RWPE1 (cell line): ENCODE measurements around the gene SLC25A36.
"Not testable (repeated sequence)": the region's sequence is repeated elsewhere in the genome, so short reads cannot be mapped to it uniquely, and the experiment has no call there.

Source experiments
- CTCF ChIA-PET: fragments of 350-600 bp; sonication (Branson Sonifier 250); formaldehyde crosslinking; extraction: SDS; loops from one replicate; lab custom pipeline; 2021; lab: Yijun Ruan, JAX
- POLR2A ChIA-PET: fragments of 400-600 bp; formaldehyde crosslinking; extraction: SDS; loops from one replicate; lab custom pipeline; 2020; ENCODE audit warnings: antibody characterized with exemption; ENCODE audit not compliant: low non-redundant PET; lab: Yijun Ruan, JAX
- DNase-seq: peaks from one replicate; pipeline ENCODE4 v3.0.0; 2012; ENCODE audit warnings: low spot score
- H3K27ac ChIP-seq: fragments of 450-650 bp; 2 replicates; pipeline ENCODE4 v1.5.1; 2017
- TF ChIP-seq, protein P1 (sequence below): fragments of 450-650 bp; conservative IDR thresholded peaks from 2 replicates; pipeline ENCODE4 v1.5.1; 2017; ENCODE audit warnings: low read depth, mild to moderate bottlenecking

SLC25A36 gene

DNA sequence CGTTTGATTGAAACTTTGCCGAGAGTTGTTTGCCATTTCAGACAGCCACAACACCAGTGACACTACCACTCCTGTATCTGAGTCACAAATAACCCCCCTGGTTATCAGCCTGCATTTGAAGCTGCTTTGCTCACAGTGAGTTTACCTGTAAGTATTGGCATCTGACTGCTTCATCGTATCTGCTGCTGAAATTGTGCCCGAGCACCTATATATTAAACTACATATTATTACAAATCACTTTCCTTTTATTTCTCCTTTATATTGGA lies 70.3 kb downstream of the SLC25A36 start:
- DNase-seq = no peak
- TF ChIP-seq, protein P1, sequence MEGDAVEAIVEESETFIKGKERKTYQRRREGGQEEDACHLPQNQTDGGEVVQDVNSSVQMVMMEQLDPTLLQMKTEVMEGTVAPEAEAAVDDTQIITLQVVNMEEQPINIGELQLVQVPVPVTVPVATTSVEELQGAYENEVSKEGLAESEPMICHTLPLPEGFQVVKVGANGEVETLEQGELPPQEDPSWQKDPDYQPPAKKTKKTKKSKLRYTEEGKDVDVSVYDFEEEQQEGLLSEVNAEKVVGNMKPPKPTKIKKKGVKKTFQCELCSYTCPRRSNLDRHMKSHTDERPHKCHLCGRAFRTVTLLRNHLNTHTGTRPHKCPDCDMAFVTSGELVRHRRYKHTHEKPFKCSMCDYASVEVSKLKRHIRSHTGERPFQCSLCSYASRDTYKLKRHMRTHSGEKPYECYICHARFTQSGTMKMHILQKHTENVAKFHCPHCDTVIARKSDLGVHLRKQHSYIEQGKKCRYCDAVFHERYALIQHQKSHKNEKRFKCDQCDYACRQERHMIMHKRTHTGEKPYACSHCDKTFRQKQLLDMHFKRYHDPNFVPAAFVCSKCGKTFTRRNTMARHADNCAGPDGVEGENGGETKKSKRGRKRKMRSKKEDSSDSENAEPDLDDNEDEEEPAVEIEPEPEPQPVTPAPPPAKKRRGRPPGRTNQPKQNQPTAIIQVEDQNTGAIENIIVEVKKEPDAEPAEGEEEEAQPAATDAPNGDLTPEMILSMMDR = no peak
- H3K27ac ChIP-seq = no peak overlapping the region
- CTCF ChIA-PET = interaction anchor here (0.6 to 1.3 kb wide), 3 partner anchors 33 to 987 kb away, joined by 3 read pairs; no protein-coding TSS in a partner anchor
- POLR2A ChIA-PET = no interaction called here

DNA sequence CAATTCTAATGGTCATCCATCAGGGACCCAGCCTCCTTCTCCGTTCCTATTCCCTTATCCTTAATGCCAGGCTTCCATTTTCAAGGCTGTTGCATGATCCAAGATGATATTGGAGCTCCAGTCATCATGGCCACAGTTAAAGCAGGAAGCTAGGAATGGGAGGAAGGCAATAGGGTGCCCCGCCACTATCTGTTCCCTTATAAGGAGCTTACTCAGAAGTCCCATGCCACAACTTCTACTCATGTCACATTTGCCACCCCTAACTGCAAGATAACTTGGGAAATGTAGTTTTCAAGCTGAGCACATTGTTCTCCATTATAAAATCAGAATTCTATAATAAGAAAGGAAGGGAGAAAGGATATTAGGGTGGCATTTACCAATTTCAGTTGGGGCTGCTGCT lies 70.9 kb downstream of the SLC25A36 start:
- CTCF ChIA-PET = interaction anchor here (1.3 kb wide), 1 partner anchor 90 kb away, joined by 3 read pairs; no protein-coding TSS in a partner anchor
- no peak for DNase-seq
- H3K27ac ChIP-seq = no peak overlapping the region
- TF ChIP-seq, protein P1 = no peak
- POLR2A ChIA-PET = no interaction called here

GRCh38 chr3:141015481-141015880 lies 73.8 kb downstream of the SLC25A36 start:
- H3K27ac ChIP-seq = no peak overlapping the region
- ChIA-PET CTCF (no interaction called here), POLR2A (no interaction called here)
- DNase-seq = peak; percentile 33
- TF ChIP-seq, protein P1 = no peak

DNA sequence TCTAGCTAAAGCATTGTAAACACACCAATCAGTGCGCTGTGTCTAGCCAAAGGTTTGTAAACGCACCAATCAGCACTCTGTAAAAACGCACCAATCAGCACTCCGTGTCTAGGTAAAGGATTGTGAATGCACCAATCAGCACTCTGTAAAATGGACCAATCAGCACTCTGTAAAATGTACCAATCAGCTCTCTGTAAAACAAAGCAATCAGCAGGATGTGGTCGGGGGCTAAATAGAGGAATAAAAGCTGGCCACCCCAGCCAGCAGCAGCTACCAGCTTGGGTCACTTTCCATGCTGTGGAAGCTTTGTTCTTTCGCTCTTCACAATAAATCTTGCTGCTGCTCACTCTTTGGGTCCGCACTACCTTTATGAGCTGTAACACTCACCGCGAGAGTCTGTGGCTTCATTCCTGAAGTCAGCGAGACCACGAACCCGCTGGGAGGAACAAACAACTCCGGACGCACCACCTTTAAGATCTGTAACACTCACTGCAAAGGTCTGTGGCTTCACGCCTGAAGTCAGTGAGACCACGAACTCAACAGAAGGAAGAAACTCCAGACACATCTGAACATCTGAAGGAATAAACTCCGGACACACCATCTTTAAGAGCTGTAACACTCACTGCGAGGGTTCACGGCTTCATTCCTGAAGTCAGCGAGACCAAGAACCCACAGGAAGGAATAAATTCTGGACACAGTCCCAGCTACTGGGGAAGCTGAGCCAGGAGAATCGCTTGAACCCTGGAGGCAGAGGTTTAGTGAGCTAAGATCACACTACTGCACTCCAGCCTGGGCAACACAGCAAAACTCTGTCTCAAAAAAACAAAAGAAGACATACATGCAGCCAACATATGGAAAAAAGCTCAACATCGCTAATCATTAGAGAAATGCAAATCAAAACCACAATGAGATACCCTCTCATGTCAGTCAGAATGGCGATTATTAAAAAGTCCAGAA lies 76.0 kb downstream of the SLC25A36 start:
- DNase-seq, H3K27ac ChIP-seq, POLR2A ChIA-PET: not testable (repeated sequence)
- CTCF ChIA-PET = interaction anchor here (0.7 kb wide), 1 partner anchor 93 kb away, joined by 3 read pairs; no protein-coding TSS in a partner anchor

- DNase-seq = no peak
- TF ChIP-seq, protein P1 = no peak
- CTCF ChIA-PET = no interaction called here
- H3K27ac ChIP-seq = no peak overlapping the region
- POLR2A ChIA-PET = no interaction called here
Measured at GRCh38 chr3:141019244-141019643, 77.6 kb downstream of the SLC25A36 start.

DNA sequence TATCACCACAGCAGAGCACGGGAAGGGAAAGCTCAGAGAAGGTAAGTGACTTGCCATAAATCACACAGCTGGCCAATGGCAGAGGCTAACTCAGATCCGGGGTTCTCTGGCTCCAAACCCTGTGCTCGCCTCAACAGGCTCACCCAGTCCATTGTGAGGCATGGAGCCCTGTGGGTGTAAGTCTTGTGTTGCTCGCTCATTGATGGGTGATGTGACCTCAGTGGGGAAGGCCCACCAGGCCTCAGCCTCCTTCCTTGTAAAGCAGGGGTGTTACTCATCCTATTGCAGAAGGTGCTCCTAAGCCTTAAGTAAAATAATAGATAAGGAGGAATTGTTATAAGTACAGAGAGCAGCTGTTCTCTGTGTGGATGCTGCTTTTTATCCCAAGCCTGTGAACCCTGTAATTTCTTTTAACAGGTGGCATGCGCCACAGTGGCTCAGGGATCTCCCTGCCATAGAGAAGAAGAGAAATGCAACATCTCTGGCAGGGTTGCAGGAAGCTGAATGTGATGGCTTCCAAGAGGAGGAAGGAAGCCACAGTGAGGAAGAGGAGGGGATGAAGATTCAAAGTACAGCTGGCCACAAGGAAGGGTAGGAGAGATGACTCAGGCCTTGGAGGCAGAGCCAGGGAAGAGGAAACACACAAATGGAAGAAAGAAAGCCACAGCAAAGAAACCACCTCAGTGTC lies 78.7 kb downstream of the SLC25A36 start:
- H3K27ac ChIP-seq = no peak overlapping the region
- DNase-seq = no peak
- CTCF ChIA-PET = no interaction called here
- TF ChIP-seq, protein P1 = no peak
- POLR2A ChIA-PET = no interaction called here

DNA sequence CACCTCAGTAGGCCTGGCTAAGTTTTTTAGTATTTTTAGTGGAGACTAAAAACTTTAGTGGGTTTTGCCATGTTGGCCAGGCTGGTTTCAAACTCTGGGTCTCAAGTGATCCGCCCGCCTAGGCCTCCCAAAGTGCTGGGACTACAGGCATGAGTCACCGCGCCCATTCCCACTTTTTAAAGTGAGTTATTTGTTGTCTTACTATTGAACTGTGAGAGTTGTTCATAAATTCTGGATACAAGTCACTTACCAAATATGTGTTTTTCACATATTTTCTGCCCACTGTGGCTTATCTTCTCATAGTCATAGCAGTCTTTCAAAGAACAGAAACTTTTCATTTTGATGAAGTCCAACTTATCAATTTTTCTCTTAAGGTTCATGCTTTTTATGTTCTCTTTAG lies 79.6 kb downstream of the SLC25A36 start:
- TF ChIP-seq, protein P1 = no peak
- DNase-seq = no peak
- no peak overlapping the region for H3K27ac ChIP-seq
- ChIA-PET POLR2A (no interaction called here), CTCF (no interaction called here)
